Stimulated activated CD8-positive, alpha-beta memory T cell treated with anti-CD3 and anti-CD28 coated beads, Interleukin-12 subunit alpha, Interleukin-12 subunit beta, amount 100 ng/mL, for 24 hours (primary cell): Measurements from ENCODE around the gene HSD17B13.
"Not testable (repeated sequence)": the region's sequence is repeated elsewhere in the genome, so short reads cannot be mapped to it uniquely, and the experiment has no call there.

Experiments
- DNase-seq: peaks from one replicate; pipeline ENCODE4 v3.0.0-alpha.2; 2020; ENCODE audit errors: extremely low read depth

Gene HSD17B13

GRCh38 chr4:87322754-87323153 is at the start of gene HSD17B13:
TSS of gene HSD17B13 (minus strand) at chr4:87322882. CDS start at chr4:87322841, 41 bp downstream.
- DNase-seq: no peak

DNA sequence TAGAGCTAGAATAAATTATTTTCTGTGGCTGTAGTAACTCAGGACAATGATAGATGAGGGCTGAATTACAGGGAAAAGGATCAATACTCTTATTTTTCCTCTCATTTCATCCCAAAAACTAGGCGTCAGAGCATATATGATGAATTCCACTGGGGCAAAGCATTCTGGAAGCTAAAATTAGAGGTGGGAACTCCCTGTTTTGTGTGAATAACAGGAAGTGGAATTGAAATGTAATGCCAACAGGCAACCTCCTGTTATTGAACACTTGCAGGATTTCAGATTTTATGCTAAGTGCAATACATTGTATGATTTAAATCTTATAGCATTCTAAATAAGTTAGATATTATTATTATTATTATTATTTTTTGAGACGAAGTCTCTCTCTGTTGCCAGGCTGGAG is 47.4 kb upstream of the HSD17B13 start:
- DNase-seq: no peak

DNA sequence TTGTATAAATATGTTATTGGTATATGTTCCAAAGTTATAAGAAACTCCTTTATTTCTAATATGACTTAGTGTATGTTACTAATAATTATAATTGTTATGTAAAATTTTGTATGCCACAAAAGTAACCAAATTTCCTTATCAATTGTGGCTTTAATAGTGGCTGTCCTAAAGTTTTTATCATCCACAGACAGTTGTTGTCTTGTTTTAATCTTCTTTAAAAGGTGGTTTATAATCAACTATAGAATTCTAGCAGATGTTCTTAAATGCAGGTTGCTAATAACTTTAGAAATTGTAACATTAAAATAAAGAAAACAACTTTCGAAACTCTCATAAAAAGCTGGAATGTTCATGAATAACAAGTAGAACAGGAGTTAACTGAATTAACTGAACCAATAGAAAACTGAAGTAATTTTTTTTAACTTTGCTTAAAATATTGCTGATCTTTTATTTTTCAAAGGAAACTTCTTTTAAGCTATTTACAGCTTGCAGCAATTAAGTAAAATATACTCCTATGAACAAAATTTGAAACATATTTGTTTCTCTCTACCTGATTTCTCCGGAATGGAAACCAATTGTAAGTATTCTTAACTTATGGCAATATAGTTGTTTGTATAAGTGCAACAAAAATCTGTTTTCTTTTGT is 44.0 kb upstream of the HSD17B13 start:
- DNase-seq: no peak

DNA sequence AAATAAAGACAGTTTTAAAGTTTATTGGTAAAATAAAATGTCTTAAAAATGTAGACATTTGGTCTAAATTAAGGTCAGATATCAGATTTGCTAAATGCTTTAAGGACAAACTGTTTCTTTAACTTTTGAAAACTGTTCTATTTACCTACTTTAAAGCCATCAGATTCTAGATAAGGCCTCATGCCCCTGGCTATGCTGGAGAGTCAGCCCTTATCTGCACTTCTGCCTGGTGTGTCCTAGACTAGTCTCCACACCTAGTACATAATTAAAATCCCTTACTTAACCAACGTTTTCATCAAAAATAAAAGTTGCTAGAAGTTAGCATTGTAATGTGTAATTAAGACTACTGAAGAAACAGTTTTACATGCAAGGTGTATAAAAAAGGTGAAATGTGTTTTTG is 42.7 kb upstream of the HSD17B13 start:
- no peak for DNase-seq

GRCh38 chr4:87363552-87363951 is 40.9 kb upstream of the HSD17B13 start:
- DNase-seq: no peak

DNA sequence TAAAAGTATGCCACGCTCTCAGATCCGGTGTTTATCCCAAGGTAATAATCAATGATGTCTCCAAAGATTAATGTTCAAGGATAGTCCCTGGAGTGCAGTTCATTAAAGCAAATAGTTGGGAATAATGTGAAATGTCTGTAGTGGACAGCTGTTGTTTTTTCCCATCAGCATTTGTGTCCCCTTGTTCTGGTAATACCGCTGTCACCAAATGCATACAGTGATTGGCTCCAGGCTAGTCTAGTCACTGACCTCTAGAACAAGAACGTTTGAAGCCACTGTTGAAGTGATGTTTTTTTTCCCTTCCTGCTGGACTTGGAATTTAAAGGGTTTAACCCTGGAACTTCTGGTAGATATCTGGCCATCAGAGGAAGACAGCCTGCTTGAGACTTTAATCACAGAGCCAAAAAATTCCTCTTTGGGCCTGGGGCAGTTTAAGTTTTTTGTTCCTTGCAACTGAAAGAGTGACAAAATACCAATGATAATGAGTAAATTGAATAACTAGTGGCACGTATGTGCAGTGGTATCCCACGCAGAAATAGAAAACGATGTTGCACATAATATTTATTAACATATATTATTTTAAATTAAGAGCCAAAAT is 37.8 kb upstream of the HSD17B13 start:
- no peak for DNase-seq

- DNase-seq: no peak
These were observed 36.6 kb upstream of the HSD17B13 start for GRCh38 chr4:87359258-87359657.

DNA sequence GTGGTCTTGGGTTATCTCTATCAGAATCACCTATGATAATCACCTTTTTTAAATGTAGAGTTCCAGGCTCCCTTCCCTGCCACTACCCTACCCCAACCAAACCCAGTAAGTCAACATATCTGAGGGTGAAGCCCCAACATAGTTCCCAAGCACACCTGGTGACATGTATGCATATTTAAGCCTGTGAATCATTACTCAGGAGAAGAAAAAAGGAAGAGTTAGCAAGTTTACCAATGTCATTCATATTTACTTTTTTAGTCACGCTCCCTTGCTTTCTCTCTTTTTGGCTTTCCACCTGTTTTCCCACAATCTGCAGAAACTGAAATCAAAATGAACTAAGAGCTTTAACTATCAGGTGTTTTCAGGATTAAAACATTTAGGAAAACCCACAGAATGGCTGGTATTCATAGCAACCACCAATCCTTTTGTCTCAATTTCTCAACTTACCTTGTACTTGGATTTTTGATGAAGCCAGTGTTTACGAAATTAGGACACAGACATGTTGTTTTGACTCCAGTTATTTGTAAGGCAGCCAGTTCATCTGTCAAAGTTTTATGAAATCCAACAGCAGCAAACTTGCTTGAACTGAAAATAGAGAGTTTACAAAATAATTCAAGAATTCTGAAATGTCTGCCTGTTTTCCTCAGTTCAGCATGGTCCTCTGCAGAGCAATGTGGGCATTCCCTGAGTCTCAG is 34.3 kb upstream of the HSD17B13 start:
- no peak for DNase-seq

DNA sequence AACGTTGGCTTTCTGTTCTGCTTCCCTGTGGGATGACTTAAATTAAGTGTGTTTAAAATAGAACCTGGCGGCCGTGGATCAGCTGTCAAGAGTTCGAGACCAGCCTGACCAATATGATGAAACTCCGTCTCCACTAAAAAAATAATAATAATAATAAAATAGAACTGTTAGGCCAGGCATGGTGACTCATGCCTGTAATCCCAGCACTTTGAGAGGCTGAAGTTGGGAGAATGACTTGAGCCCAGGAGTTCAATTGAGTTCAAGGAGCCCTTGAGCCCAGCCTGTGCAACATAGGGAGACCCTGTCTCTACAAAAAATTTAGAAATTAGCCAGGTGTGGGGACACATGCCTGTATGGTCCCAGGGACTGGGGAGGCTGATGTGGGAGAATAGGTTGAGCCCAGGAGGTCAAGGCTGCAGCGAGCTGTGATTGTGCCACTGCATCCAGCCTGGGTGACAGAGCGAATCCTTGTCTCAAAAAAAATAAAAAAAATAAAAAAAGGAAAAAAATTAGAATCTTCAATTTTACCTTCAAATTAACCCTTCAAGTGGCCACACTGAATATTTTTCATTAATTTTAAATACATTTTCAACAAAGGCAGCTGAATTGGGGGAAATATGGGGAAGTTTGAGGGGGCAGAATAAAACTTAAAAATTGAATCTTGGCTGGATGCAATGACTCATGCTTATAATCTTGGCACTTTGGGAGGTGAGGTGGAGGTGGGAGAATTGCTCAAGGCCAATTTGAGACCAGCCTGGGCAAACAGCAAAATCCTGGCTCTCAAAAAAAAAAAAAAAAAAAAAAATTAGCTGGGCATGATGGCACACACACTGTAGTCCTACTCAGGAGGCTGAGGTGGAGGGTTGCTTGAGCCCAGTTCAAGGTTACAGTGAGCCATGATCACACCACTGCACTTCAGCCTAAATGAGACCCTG is 31.8 kb upstream of the HSD17B13 start:
- no peak for DNase-seq

- no peak for DNase-seq
These were observed 30.9 kb upstream of the HSD17B13 start for GRCh38 chr4:87353592-87353991.

GRCh38 chr4:87345139-87345538 is 22.5 kb upstream of the HSD17B13 start:
- no peak for DNase-seq

- DNase-seq: no peak
These were observed 20.2 kb upstream of the HSD17B13 start for GRCh38 chr4:87342872-87343271.

GRCh38 chr4:87341954-87342635 is 19.4 kb upstream of the HSD17B13 start:
- not testable (repeated sequence) for DNase-seq

GRCh38 chr4:87339440-87339839 is 16.8 kb upstream of the HSD17B13 start:
- DNase-seq: no peak

DNA sequence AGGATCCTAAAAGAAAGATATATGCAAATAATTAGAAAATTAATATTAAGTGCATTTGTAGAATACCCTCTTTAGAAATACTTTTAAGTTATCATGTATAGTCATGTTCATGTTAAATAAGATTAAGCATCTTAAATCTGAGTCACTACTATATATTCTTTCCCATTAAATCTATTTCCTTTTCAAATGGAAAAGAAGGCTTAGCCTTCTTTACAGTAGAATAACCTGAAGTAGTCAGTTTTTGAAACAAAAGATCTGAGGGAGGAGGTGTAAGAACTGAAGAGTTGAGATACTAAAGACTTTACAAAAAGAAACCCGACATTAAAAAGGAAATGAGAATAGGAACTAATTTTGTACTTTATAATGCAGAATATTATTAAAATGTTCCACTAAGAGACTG is 14.7 kb upstream of the HSD17B13 start:
- no peak for DNase-seq

GRCh38 chr4:87333267-87333666 is 10.6 kb upstream of the HSD17B13 start:
- no peak for DNase-seq

GRCh38 chr4:87330761-87331160 is 8.1 kb upstream of the HSD17B13 start:
- DNase-seq: no peak

- no peak for DNase-seq
These were observed 4.5 kb upstream of the HSD17B13 start for GRCh38 chr4:87327136-87327535.

DNA sequence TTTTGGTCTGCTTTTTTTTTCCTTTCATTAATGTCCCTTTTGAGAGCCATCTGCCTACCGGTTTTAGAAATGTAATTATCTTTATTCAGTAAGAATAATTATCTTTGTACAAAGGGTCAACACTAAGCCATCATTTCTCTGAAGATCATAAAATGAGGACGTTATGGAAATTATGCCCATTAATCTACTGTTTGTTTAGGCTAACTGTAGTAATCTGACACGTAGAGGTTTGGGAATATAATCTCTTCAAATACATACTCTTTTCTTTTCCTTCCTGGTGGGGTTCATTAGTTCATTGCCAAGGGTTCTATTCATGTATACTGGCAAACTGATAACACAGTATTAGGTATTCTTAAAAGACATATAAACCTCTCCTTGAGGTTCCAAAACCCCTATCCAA is 3.8 kb upstream of the HSD17B13 start:
- no peak for DNase-seq

DNA sequence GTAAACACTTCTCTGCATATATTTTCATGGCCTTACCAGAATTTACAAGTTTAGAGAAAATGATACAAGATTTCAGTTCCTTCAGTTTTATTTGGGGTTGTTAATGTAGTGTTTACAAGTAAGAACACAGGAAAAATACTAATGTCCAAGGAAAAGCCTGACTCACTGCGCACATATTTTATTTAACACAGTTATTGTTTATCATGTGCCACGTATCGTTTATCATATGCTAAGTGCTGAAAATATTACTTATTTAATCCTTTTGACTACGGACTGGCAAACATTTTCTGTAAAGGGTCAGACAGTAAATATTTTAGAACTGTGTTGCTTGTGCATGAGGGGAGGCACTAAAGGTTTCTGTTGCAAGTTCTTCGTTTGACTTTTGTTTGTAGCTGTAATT is 794 bp downstream of the HSD17B13 start:
- DNase-seq: no peak

DNA sequence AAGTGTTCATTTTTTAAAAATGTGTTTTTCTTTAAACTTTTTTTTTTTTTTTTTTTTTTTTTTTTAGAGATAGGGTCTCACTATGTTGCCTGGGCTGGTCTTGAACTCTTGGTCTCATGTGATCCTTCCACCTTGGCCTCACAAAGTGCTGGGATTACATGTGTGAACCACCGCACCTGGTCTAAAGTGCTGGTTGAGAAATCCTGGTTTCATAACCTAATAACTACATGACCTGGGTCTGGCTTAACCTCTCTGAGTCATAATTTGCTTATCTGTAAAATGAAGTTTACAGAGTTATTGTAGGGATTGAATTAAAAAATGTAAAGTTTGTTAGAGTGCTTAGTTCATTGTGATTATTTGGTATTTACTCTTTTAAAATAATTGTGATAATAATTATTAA is 5.2 kb downstream of the HSD17B13 start:
- DNase-seq: no peak

DNA sequence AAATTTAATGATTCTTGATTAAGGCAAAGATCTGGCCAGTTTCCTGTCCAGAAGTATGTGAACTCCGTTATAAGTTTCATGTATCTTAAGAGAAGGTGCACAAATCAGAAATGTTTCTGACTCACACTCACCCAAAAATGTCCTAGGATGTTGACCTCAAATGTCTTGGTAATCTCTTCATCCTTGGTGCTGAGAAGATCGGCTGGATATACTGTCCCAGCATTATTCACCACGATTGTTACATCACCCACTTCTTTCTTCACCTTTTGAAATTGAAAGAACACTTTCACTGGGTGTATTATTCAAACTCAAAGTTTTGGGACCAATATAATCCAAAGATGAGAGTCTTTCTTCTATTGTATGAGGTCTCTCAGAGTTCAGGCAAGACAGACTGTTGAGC is 5.7 kb downstream of the HSD17B13 start:
- no peak for DNase-seq
